K562 (cell line): ENCODE data around the gene MEST. TPM values are rescaled to one million over a fixed set of nuclear protein-coding genes. Genes with fewer than 3 reads are reported as not detected.

Experiments used
- CUX1 ChIP-seq: fragments of 200-800 bp; sonication (Bioruptor generic); IDR thresholded peaks from 2 replicates; pipeline ENCODE4 v1.6.1; 2016; ENCODE audit warnings: missing genetic modification characterization, missing compliant biosample characterization
- GABPB2 ChIP-seq: fragments of 250-450 bp; sonication (Bioruptor Pico); conservative IDR thresholded peaks from 2 replicates; pipeline ENCODE4 v1.5.1; 2021; ENCODE audit warnings: mild to moderate bottlenecking
- NCOA6 ChIP-seq: fragments of 450-650 bp; IDR thresholded peaks from 2 replicates; pipeline ENCODE4 v1.6.1; 2017; ENCODE audit warnings: mild to moderate bottlenecking
- USF1 ChIP-seq: sonication (generic); formaldehyde crosslinking; IDR thresholded peaks from 2 replicates; pipeline ENCODE4 v1.9.0; 2022; ENCODE audit warnings: mild to moderate bottlenecking, missing genetic modification reagents
- ZBTB33 ChIP-seq: sonication (generic); formaldehyde crosslinking; IDR thresholded peaks from 2 replicates; pipeline ENCODE4 v1.8.1; 2023; ENCODE audit warnings: mild to moderate bottlenecking, missing genetic modification reagents
- ZMIZ1 ChIP-seq, 2 experiments: fragments of 150-350 bp in 1 of 2; IDR thresholded peaks; 2 replicates each; pipeline ENCODE4 v1.6.1; 2012 to 2016; ENCODE audit warnings: low read depth in 2 of 2, low read length in 2 of 2, mild to moderate bottlenecking in 1 of 2, moderate library complexity in 1 of 2
- ZNF146 ChIP-seq: IDR thresholded peaks from one replicate; pipeline ENCODE4 v1.6.1; 2018; ENCODE audit warnings: missing compliant biosample characterization; ENCODE audit not compliant: unreplicated experiment
- ZNF586 ChIP-seq: fragments of 450-650 bp; formaldehyde crosslinking; conservative IDR thresholded peaks from 2 replicates; pipeline ENCODE4 v1.4.0; 2020; ENCODE audit warnings: mild to moderate bottlenecking, moderate library complexity
- ZNF699 ChIP-seq: fragments of 250-450 bp; sonication (Bioruptor Pico); IDR thresholded peaks from 2 replicates; pipeline ENCODE4 v1.8.0; 2021; ENCODE audit warnings: mild to moderate bottlenecking, moderate library complexity; ENCODE audit not compliant: insufficient replicate concordance
- polyA plus RNA-seq, 8 experiments: library from polyadenylated mRNA; depleted of rRNA in 4 of 8; stranded (reverse) in 5 of 8; unstranded in 3 of 8; fragments of >200 nt; fragmentation: Nextera tagmentation in 2 of 8; fragmentation: Illumina TruSeq in 1 of 8; extraction: Ambion mirVana in 2 of 8; extraction: Trizol in 1 of 8; gene quantifications; 2 replicates each; pipeline versions ENCODE4 v1.2.1 to v1.2.3, GENCODE V29; 2011 to 2014; ENCODE audit warnings: inconsistent platforms in 1 of 8, missing spikeins in 1 of 8
- total RNA-seq, 7 experiments: library from RNA; depleted of rRNA in 6 of 7; stranded (reverse); fragments of >200 nt in 6 of 7; fragmentation: Illumina TruSeq in 2 of 7; extraction: Trizol in 2 of 7; gene quantifications; 2 replicates each; pipeline versions ENCODE4 v1.2.1 to v1.2.3, GENCODE V29; 2011 to 2021; ENCODE audit warnings: low replicate concordance in 1 of 7

MEST gene
- total and polyA plus RNA-seq, 9 of the 15 experiments (the other 6 are each of a cell fraction or from before 2014, with no cell fraction given), result 0.04 to 0.74 (median 0.36) TPM; not detected in 1

- TF ChIP-seq ZNF146 (CRISPR knock-in tag) (no peak), CUX1 (no peak), NCOA6 (no peak), USF1 (peak; percentile 46; the same call in 1 of the 2 replicates), ZBTB33 (CRISPR knock-in tag) (peak; percentile 93), ZNF699 (CRISPR knock-in tag) (no peak), ZNF586 (no peak), GABPB2 (CRISPR knock-in tag) (no peak), ZMIZ1 (IDR thresholded peaks at IDR 0.05; ENCODE audit: low read depth in 2 of 2, low read length in 2 of 2) (no peak)
Measured at GRCh38 chr7:130486114-130486953, 5.6 kb upstream of the MEST start (continued).
